Loucy (cell line): Measurements from ENCODE around the gene CCBE1.

ENCODE experiments used
- H2AFZ ChIP-seq: fragments of 200-600 bp; sonication (generic); 2 replicates; pipeline ENCODE4 v1.6.0; 2016; ENCODE audit warnings: antibody characterized with exemption, mild to moderate bottlenecking, low read length, moderate library complexity
- H3F3A ChIP-seq: fragments of 200-600 bp; 2 replicates; pipeline ENCODE4 v1.6.0; 2016; ENCODE audit warnings: antibody characterized with exemption, low read depth, mild to moderate bottlenecking
- H3K27me3 ChIP-seq: fragments of 200-600 bp; sonication (generic); 2 replicates; pipeline ENCODE4 v1.6.1; 2014; ENCODE audit warnings: low read length, mild to moderate bottlenecking; ENCODE audit not compliant: insufficient read depth, poor library complexity, severe bottlenecking
- H3K36me3 ChIP-seq: fragments of 200-600 bp; sonication (generic); 2 replicates; pipeline ENCODE4 v1.6.1; 2016; ENCODE audit warnings: low read length; ENCODE audit not compliant: insufficient read depth
- H3K4me1 ChIP-seq: fragments of 200-600 bp; sonication (generic); 2 replicates; pipeline ENCODE4 v1.5.1; 2014; ENCODE audit warnings: low read length, mild to moderate bottlenecking; ENCODE audit not compliant: insufficient read depth, poor library complexity, severe bottlenecking
- H3K4me2 ChIP-seq: fragments of 200-600 bp; sonication (generic); 2 replicates; pipeline ENCODE4 v1.6.0; 2014; ENCODE audit warnings: antibody characterized with exemption, low read length, low read depth, mild to moderate bottlenecking; ENCODE audit not compliant: poor library complexity, severe bottlenecking
- H3K4me3 ChIP-seq: fragments of 200-600 bp; sonication (generic); 2 replicates; pipeline ENCODE4 v1.5.1; 2014; ENCODE audit warnings: low read length, mild to moderate bottlenecking, mixed read lengths; ENCODE audit not compliant: poor library complexity, severe bottlenecking
- H3K79me2 ChIP-seq: fragments of 200-600 bp; sonication (generic); 2 replicates; pipeline ENCODE4 v1.6.1; 2014; ENCODE audit warnings: low read length; ENCODE audit not compliant: insufficient read depth
- H3K9ac ChIP-seq: fragments of 200-600 bp; sonication (generic); 2 replicates; pipeline ENCODE4 v1.6.0; 2014; ENCODE audit warnings: mild to moderate bottlenecking, low read depth, low read length, moderate library complexity; ENCODE audit not compliant: poor library complexity, severe bottlenecking
- H3K9me2 ChIP-seq: fragments of 200-600 bp; sonication (generic); replicated peaks from 2 replicates; pipeline ENCODE4 v1.6.1; 2016; ENCODE audit warnings: low read depth, low read length, mixed read lengths
- H3K9me3 ChIP-seq: fragments of 200-600 bp; sonication (generic); 2 replicates; pipeline ENCODE4 v1.6.1; 2014; ENCODE audit warnings: mild to moderate bottlenecking, antibody characterized with exemption, low read length, low read depth; ENCODE audit not compliant: insufficient read depth
- H4K20me1 ChIP-seq: fragments of 200-600 bp; sonication (generic); 2 replicates; pipeline ENCODE4 v1.6.0; 2014; ENCODE audit warnings: antibody characterized with exemption, low read length, mild to moderate bottlenecking; ENCODE audit not compliant: insufficient read depth, poor library complexity, severe bottlenecking
- EZH2phosphoT487 ChIP-seq: fragments of 200-600 bp; IDR thresholded peaks from 2 replicates; pipeline ENCODE4 v1.6.1; 2018; ENCODE audit warnings: antibody characterized with exemption, mild to moderate bottlenecking, moderate library complexity, borderline replicate concordance
- TF ChIP-seq, protein P1 (sequence below): fragments of 200-600 bp; sonication (generic); conservative IDR thresholded peaks from 2 replicates; pipeline ENCODE4 v1.5.1; 2014; ENCODE audit warnings: mild to moderate bottlenecking, antibody characterized with exemption, low read length

Gene CCBE1

GRCh38 chr18:59431131-59431530 lies 266.1 kb downstream of the CCBE1 start:
- no peaks in the 10 kb centered on the region for H3K9me2 ChIP-seq
- H2AFZ ChIP-seq, result no peak overlapping the region
- no peak overlapping the region for H3K4me2 ChIP-seq
- TF ChIP-seq EZH2phosphoT487, result no peak
- TF ChIP-seq, protein P1, sequence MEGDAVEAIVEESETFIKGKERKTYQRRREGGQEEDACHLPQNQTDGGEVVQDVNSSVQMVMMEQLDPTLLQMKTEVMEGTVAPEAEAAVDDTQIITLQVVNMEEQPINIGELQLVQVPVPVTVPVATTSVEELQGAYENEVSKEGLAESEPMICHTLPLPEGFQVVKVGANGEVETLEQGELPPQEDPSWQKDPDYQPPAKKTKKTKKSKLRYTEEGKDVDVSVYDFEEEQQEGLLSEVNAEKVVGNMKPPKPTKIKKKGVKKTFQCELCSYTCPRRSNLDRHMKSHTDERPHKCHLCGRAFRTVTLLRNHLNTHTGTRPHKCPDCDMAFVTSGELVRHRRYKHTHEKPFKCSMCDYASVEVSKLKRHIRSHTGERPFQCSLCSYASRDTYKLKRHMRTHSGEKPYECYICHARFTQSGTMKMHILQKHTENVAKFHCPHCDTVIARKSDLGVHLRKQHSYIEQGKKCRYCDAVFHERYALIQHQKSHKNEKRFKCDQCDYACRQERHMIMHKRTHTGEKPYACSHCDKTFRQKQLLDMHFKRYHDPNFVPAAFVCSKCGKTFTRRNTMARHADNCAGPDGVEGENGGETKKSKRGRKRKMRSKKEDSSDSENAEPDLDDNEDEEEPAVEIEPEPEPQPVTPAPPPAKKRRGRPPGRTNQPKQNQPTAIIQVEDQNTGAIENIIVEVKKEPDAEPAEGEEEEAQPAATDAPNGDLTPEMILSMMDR, result no peak
- H3K36me3 ChIP-seq, result no peaks in the 10 kb centered on the region
- H3K9me3 ChIP-seq, result no peaks in the 10 kb centered on the region
- H4K20me1 ChIP-seq, result no peaks in the 10 kb centered on the region
- no peaks in the 10 kb centered on the region for H3K4me1 ChIP-seq
- H3K79me2 ChIP-seq, result no peaks in the 10 kb centered on the region
- H3K9ac ChIP-seq, result no peak overlapping the region
- H3K4me3 ChIP-seq, result no peak overlapping the region
- no peaks in the 10 kb centered on the region for H3F3A ChIP-seq
- no peaks in the 10 kb centered on the region for H3K27me3 ChIP-seq

DNA sequence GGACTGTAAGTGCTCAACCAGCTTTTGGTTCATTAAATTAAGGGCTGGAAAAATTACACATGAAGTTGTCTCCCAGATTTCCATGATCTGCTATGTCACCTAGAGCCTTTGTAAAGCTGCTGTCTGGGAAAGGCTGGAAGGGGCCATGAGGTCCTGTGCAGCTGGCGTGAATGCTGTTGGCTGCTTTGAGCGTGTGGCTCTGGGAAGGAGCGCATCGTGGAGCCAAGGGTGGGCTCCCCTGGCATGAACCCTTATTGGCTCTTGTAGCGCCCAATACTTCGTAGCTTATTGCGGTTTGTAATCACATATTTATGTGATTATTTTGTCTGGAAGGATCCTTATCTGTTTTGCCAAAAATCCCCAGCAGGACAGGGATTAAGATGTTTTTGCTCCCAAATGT lies 267.6 kb downstream of the CCBE1 start:
- Histone ChIP-seq H3K9ac (no peak overlapping the region), H3F3A (no peaks in the 10 kb centered on the region), H3K4me3 (no peak overlapping the region), H3K27me3 (no peaks in the 10 kb centered on the region), H3K9me2 (no peaks in the 10 kb centered on the region), H3K4me1 (no peaks in the 10 kb centered on the region), H3K36me3 (no peaks in the 10 kb centered on the region), H3K4me2 (no peak overlapping the region), H3K9me3 (no peaks in the 10 kb centered on the region), H3K79me2 (no peaks in the 10 kb centered on the region), H4K20me1 (no peaks in the 10 kb centered on the region), H2AFZ (no peak overlapping the region)
- TF ChIP-seq, protein P1, result no peak
- no peak for TF ChIP-seq EZH2phosphoT487

DNA sequence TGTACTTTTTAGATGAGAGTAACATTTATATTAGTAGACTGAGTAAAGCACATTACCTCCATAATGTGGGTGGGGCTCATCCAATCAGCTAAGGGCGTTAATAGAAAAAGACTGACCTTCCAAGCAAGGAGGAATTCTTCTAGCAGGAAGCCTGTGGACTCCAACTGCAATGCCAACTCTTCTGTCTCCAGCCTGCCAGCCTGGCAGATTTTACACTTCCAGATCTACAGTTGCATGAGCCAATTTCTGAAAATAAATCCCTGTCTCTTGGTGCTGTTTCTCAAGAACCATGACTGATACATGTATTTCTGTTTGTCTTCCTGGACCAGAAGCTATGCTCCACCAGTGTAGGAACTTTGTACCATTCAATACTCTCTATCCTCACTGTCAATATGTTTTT lies 269.2 kb downstream of the CCBE1 start:
- Histone ChIP-seq H3F3A (no peaks in the 10 kb centered on the region), H2AFZ (no peak overlapping the region), H4K20me1 (no peaks in the 10 kb centered on the region), H3K9me2 (no peaks in the 10 kb centered on the region), H3K36me3 (no peaks in the 10 kb centered on the region), H3K4me2 (no peak overlapping the region), H3K4me3 (no peak overlapping the region), H3K9ac (no peak overlapping the region), H3K79me2 (no peaks in the 10 kb centered on the region), H3K4me1 (no peaks in the 10 kb centered on the region), H3K9me3 (no peaks in the 10 kb centered on the region), H3K27me3 (no peaks in the 10 kb centered on the region)
- TF ChIP-seq EZH2phosphoT487, result no peak
- TF ChIP-seq, protein P1, result no peak
